HUDEP-2 (cell line): ENCODE results near the gene CDH11.

Experiments used
- DNase-seq, 76 experiments: peaks; one replicate each; lab custom pipeline; 2025; ENCODE audit not compliant: unreplicated experiment in 76 of 76; lab: John Stamatoyannopoulos, UW

Gene CDH11

DNA sequence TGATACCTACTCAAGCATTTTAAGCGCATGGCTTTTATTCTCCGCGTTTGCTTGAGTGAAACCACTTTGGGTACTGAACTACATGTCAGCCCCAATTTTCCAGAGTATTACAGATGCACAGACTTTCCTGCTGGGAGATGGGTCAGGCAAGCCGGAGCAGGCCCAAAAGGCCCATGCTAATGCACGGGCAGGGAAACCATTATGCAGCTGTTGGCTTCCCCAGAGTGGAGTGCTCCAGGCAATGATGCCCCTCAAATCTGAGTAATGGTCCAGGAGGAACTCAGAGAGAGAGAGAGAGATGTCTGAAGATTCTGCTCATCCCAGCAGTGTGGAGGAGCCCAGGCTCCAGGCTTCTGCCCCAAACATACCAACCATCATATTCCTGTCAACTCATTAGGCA is 80.2 kb downstream of the CDH11 start:
- no peak for DNase-seq

GRCh38 chr16:65038100-65038499 is 83.8 kb downstream of the CDH11 start:
- no peak for DNase-seq

DNA sequence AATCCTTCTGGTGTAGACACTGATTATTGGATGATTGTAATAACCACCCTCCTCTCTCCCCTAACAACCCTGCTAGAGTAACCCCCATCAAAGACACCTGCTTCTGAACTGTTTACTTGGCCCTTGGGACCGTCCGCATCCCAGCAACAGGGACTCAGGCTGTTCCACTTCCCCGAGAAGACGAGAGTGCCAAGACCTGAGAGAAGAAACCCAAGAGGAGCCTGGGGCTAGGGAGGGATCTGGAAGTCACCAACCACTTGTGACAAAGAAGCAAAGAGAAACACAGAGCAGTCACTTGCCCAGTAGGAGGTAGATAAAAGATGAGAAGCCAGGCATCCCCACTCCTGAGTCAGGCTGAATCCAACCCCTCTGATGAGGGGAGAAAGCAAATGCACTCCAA is 84.3 kb downstream of the CDH11 start:
- DNase-seq = no peak

GRCh38 chr16:65034915-65035314 is 86.9 kb downstream of the CDH11 start:
- DNase-seq = no peak

DNA sequence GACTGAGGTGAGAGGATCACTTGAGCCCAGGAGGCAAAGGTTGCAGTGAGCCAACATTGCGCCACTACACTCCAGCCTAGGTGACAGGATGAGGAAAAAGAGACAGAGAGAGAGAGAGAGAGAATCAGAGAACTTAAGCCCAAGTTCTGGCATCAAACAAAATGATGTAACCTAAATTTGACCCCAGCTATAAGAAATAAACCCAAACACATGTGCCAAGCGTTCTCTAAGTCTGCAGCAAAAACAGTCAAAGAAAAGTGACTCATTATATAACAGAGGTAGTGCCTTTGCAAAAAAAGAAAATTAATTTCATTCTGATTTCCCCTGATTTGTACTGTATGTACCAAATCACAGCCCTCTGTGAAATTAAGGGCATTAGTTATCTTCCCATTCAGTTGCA is 89.5 kb downstream of the CDH11 start:
- no peak for DNase-seq

- DNase-seq = no peak
Observed at GRCh38 chr16:65024767-65025178, 97.1 kb downstream of the CDH11 start.

DNA sequence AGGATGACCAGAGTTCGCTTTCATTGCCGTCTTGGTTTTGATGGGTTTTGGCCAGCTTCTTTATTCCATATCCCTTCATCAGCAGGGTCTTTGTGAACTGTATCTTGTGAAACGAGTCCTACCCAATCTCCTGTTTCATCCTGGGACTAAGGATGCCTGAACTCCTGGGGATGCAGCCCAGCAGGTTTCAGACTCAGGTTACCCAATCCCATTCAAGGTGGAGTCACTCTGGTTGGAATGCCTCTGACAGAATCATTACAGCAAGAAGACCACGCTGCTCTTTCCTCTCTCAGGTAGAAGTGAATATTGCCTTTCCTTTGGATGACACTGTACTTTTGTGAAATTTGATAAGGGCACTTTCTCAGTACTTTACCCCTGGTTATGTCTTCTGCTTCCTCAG is 98.1 kb downstream of the CDH11 start:
- no peak for DNase-seq

DNA sequence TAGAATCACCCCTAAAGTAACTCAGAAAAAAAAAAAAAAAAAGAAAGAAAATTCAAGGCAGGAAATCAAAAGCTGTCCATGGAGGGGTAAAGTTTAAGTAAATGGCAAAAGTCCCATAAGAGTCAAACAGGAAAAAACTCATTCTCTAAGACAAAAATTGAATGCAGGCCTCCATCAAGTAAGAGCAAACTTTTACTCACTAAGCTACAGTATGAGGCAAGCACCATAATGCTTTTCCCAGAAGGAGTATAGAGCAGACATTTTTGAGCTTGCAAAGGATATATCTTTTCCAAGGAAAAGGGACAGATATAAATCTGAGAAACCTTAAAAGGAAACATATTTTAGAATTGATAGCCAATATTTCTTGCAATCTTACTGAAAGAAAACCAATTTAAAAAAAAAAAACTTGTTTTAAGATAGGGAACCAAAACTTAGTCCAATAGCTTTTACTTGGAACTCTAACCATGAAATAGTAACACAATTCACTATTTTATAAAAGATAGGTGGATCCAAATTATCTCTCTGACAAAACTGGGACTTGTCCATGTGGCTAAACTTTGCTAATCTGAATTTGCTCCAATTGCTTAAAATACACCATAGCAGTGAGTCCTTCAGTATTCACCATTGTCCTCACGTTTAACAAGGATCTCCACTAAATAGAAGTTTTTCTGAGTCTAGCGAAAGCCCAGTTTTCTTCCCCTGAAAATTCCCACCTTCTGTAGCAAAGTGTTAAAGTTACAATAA is 99.8 kb downstream of the CDH11 start:
- DNase-seq = no peak

DNA sequence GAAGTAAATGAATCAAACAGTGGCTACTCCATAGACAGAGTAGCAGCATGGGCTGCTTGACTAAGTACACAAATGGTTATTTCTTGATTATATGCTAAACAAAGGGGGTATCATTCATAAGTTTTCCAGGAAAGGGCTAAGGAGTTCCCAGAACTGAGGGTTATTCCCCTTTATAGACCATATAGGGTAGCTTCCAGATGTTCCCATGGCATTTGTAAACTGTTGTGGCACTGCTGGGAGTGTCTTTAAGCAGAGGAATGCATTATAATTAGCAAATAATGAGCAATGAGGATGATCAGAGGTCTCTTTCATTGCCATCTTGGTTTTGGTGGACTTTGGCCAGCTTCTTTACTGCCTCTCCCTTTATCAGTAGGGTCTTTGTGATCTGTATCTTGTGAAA is 105.1 kb downstream of the CDH11 start:
- no peak for DNase-seq

DNA sequence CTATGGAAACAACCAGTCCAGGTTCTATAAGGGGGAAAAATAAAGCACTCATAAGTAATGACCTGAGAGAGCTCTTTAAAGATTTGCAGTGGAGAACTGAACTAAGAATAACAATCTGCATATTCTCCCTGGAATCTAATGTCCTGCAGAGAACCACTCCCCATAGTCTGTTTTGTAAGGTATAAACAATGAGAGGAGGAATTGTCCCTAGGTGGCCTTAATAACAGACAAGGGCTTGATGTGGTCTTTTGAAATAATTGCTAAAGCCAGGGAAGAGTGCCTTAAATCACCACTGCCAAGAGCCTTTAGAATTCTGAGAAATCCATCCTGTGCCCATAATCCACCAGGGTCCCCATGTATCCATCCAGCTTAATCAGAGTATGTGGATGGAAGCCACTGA is 106.3 kb downstream of the CDH11 start:
- no peak for DNase-seq

DNA sequence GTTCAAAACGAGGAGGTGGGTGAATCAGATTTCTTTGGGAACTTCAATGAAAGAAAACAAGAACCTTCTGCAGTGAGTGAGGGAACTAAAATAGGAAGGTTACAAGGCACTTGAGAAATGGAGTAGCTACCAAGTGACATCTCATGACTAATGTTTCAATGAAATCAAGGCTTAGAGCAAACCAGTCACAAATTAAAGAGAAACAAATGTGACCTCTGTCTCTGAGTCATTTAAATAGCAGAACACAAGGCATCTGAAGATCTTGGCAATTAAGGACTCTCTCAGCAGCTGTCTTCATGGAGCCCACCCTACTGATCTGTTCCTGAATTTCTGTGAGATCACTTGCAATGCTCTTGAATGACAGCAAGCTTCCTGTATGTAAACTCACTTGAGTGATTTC is 109.5 kb downstream of the CDH11 start:
- no peak for DNase-seq

GRCh38 chr16:65010125-65010524 is 111.7 kb downstream of the CDH11 start:
- DNase-seq = no peak

DNA sequence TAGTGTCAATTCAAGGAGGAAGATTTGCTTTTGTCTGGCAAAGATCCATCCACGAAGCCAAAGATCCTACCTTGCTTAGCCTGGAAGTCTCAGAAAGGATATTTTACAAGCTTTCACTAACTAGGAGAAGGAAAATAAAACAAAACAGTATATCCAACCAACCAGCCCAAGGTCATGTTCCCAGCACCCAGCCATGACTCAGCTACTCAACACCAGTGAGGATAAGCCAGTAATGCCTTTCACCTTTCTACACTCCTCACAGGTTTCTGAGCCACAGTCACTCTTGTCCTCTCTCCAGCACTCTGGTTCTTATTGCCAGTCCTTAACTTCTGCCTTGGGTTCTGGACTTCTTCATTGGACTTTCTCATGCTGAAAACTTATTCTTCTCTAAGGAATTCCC is 116.2 kb downstream of the CDH11 start:
- DNase-seq = no peak

- no peak for DNase-seq
Observed at GRCh38 chr16:65004570-65004969, 117.3 kb downstream of the CDH11 start.

GRCh38 chr16:65003621-65004020 is 118.2 kb downstream of the CDH11 start:
- DNase-seq = no peak

GRCh38 chr16:65002265-65002664 is 119.6 kb downstream of the CDH11 start:
- DNase-seq = no peak

GRCh38 chr16:65000654-65001053 is 121.2 kb downstream of the CDH11 start:
- DNase-seq = no peak

GRCh38 chr16:64997751-64998150 is 124.1 kb downstream of the CDH11 start:
- DNase-seq = no peak

DNA sequence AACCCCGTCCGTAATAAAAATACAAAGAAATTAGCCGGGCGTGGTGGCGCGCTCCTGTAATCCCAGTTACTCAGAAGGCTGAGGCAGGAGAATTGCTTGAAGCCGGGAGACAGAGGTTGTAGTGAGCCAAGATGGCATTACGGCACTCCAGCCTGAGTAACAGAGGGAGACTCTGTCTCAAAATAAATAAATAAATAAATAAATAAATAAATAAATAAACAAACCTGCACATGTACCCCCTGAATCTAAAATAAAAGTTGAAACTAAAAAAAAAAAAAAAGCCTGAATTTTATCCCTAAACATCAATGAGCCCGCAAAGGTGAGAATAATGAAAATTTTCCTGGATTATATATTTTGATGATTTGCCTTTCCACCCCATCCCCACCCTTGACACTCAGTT is 124.7 kb downstream of the CDH11 start:
- DNase-seq = no peak

- DNase-seq = no peak
Observed at GRCh38 chr16:64996641-64997040, 125.2 kb downstream of the CDH11 start.

DNA sequence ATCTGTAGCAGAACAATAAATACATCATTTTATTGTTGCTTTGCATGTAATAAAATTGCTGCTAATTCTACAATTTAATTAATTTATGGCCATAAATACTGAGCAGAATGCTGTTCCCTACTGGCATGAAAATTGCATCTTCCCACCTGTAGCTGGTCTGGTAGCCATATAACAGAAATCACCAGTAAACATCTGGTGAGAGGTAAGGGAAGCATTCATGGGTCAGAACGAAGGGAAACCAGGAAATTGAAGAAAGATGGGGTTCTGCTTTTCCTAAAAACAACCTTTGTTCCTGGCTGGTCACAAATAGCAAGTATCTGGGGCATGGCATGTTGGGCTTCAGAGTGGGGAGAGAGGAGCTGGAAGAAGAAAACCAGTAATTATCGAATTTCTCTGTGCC is 128.4 kb downstream of the CDH11 start:
- no peak for DNase-seq

GRCh38 chr16:64991001-64991400 is 130.9 kb downstream of the CDH11 start:
- DNase-seq = no peak

GRCh38 chr16:64990101-64990500 is 131.8 kb downstream of the CDH11 start:
- DNase-seq = no peak
